GM13977 (cell line): ENCODE measurements around the gene DUSP22.

ENCODE experiments used
- DNase-seq: peaks from one replicate; pipeline ENCODE4 v3.0.0; 2012; ENCODE audit warnings: low spot score
- in situ Hi-C: fragments of 300-500 bp; cut with MboI; formaldehyde crosslinking; loops from one replicate; pipeline ENCODE4 v1.12.0; 2022; ENCODE audit warnings: low sequenced_read_pairs, low pct_unique_long_range_greater_than_20kb, mixed read lengths, inconsistent platforms; ENCODE audit not compliant: unreplicated experiment
- TF ChIP-seq, protein P1 (sequence below): IDR thresholded peaks from 2 replicates; pipeline ENCODE4 v1.5.1; 2012; ENCODE audit warnings: mild to moderate bottlenecking, control low read depth; ENCODE audit not compliant: insufficient read depth; ENCODE audit errors: extremely low read depth, missing control alignments

Gene DUSP22

DNA sequence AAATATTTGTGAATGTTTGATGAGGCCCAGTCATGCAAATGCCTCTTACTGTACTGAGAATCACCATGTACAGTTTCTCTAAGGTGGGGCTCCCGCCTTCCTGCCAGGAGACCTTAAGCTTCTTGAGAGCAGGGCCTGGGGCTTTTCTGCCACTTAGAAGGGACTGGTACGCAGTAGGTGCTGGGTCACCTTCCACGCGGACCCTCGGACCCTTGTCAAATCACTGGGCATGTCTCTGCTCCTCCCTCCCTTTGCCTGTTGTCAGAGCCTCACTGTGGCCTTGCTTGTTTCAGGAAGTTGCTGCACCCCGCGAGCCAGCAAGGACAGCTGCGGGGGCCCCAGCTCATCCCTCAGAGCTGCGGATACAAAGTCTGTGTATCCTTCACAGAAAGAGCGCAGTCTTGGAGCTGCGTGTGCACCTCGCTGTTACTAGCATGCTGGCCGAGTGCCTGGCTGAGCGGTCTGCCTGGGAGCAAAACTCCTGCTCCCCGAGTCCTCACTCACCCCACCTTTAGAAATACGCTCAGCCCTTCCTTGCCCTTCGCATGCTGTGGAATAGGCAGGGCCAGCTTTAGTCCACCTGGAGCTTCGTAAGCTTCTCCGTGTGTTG, 68.6 kb downstream of the DUSP22 start:
- in situ Hi-C loops: no loop called here
- TF ChIP-seq, protein P1, sequence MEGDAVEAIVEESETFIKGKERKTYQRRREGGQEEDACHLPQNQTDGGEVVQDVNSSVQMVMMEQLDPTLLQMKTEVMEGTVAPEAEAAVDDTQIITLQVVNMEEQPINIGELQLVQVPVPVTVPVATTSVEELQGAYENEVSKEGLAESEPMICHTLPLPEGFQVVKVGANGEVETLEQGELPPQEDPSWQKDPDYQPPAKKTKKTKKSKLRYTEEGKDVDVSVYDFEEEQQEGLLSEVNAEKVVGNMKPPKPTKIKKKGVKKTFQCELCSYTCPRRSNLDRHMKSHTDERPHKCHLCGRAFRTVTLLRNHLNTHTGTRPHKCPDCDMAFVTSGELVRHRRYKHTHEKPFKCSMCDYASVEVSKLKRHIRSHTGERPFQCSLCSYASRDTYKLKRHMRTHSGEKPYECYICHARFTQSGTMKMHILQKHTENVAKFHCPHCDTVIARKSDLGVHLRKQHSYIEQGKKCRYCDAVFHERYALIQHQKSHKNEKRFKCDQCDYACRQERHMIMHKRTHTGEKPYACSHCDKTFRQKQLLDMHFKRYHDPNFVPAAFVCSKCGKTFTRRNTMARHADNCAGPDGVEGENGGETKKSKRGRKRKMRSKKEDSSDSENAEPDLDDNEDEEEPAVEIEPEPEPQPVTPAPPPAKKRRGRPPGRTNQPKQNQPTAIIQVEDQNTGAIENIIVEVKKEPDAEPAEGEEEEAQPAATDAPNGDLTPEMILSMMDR: no peak
- DNase-seq: no peak

DNA sequence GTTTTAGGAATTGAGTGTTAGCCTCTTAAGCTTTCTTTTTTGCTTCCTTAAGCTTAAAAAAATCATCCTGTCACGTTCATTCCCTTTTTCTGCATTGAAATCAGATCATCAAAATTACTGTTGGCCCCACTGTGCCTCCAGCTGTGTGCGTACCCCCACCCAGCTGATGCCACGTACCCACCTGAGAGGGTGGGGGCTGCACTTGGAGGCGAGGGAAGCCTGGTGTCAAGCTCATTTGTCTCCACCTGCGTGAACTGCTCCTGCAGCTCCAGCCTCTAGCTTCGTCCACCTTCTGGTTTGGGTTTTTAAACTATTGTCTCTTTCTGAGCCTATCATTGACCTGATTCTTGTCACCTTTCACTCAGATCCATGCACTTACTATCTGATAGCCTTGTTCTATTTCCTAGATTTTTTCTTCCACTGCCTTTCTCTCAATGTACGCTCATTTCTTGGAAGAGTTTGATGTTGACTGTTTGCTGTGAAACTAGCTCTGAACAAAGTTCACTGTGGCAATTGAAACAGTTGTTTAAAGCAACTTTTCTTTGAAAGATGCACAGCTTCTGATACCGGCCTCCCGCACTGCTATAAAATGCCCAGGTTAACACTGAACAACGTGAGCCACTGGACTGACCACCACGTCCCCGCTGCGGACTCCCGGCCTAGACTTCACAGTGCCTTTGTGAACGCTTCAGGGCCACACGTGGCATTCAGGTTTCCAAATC, 69.3 kb downstream of the DUSP22 start:
- TF ChIP-seq, protein P1: no peak
- DNase-seq: no peak
- in situ Hi-C loops: no loop called here

DNA sequence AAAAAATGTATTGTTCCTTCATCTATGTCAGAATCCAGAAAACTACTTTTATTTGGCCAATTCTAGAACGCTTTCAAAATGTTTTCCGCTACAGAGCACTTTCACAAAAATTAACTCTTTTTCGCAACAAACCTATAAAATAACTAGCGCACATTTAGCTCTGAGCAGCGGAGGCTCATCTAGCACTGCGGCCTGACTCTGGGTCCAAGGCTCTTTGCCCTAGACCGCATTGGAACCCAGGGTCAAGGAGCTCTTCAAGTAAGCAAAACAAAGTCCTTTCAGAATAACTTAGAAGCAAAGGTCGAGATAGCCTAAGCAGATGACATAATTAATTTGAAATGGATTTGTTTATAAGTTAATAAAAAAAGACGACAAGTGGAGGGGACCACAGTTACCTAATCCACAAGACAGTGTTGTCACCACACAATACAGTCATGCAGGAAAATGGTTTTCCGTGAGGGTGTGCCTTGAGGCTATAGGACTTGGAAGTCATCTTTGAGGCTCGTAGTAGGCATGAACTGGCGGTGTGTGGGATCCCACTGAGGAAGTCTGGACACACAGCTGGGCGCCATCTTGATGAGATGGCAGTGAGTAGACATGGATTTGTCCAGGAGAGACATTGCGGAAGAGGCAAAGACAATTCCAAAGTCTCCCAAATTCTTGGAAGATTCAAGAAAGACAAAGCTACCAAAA, 70.1 kb downstream of the DUSP22 start:
- TF ChIP-seq, protein P1: no peak
- in situ Hi-C loops: no loop called here
- no peak for DNase-seq

DNA sequence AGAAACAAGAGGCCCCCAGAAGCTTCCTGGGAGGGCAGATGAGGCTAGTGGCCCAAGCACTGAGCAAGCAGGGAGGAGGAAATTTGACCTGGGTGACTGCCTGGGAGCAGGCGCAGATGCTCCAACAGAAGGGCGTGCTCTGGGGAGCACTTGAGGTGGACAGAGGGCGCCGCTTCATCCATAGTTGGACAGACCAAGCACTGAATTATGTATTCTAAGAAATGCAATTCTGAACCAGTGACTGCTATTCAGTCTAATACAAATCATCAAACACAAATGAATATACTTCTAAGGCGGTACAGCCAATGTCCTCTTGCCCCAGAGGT, 70.6 kb downstream of the DUSP22 start:
- DNase-seq: no peak
- in situ Hi-C loops: no loop called here
- TF ChIP-seq, protein P1: no peak

DNA sequence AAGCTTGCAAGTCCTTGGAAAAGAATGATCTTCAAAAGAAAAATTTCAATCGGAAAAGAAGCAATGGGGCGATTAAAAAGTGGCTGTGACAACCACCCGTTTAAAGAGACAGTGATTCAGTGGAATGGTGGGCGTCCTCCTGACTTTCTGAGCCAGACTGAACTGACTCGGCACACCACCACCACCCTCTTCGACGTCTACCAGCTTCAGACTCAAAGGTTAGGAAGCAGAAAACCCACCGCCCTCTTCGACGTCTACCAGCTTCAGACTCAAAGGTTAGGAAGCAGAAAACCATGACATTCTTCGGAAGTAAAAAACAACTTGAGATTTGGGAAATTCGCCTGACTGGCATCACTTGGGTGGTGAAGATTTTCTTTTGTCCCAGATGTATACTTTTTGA, 71.0 kb downstream of the DUSP22 start:
- in situ Hi-C loops: no loop called here
- DNase-seq: no peak
- TF ChIP-seq, protein P1: no peak

DNA sequence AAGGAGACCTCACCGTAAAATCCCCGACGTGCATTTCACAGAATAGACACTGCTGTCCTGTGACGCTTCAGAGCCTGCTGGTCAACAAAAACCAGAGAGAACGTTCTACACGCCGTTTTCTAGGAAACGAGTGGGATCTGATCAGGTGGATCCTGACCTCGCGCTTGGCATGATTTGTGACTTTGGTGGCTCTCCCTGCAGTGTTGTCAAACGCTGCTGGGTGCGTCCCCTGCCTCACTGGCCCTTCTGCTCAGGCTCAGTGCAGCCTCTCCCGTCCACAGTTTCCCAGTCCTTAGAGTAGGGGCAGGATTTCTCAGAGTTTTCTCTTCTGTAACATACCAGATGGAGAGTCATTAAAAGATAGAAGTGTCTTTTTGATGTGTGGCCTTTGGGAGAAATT, 71.6 kb downstream of the DUSP22 start:
- in situ Hi-C loops: no loop called here
- TF ChIP-seq, protein P1: no peak
- no peak for DNase-seq
